HepG2 (cell line): Measurements from ENCODE around the gene SERPINE2. TPM values are rescaled to one million over a fixed set of nuclear protein-coding genes. Genes with fewer than 3 reads are reported as not detected.

Experiments
- ATAC-seq: fragments of 200-7000 bp; cut with Tn5 transposase; 3 replicates; pipeline ENCODE4 v1.9.1; 2020; ENCODE audit warnings: mild to moderate bottlenecking, moderate library complexity
- BruUV-seq: library from RNA; stranded (reverse); fragments of 400-500 nt; replicated peaks from 2 replicates; lab custom pipeline; 2021; lab: Mats Ljungman, UMichigan
- CTCF ChIA-PET: fragments of 300-600 bp; formaldehyde crosslinking; extraction: SDS; loops from one replicate; lab custom pipeline; 2021; ENCODE audit warnings: low total read pairs, inconsistent platforms, low intra/inter-chr PET ratio; lab: Yijun Ruan, JAX
- POLR2A ChIA-PET: fragments of 350-600 bp; sonication (Branson Sonifier 250); formaldehyde crosslinking; loops from one replicate; lab custom pipeline; 2020; ENCODE audit warnings: antibody characterized with exemption, inconsistent platforms; lab: Yijun Ruan, JAX
- DNase-seq: peaks from one replicate; pipeline ENCODE4 v3.0.0-alpha.2; 2015; ENCODE audit warnings: low spot score
- FAIRE-seq: peaks from 3 replicates; lab custom pipeline; 2011; peaks lifted over from hg19 to GRCh38; lab: Jason Lieb, UNC
- H2AFZ ChIP-seq: one replicate; pipeline ENCODE4 v1.6.1; 2011; ENCODE audit warnings: low read length, inconsistent platforms
- H3K27ac ChIP-seq: fragments of 300-600 bp; 3 replicates; pipeline ENCODE4 v1.8.0; 2011; ENCODE audit warnings: mixed run types, mild to moderate bottlenecking, mixed read lengths, low read length, inconsistent platforms; ENCODE audit not compliant: insufficient read depth; ENCODE audit errors: extremely low read length
- H3K27me3 ChIP-seq, 2 experiments: fragments of 200-600 bp in 1 of 2; 2 replicates in 1 of 2; 3 replicates in 1 of 2; pipeline versions ENCODE4 v1.6.0 to v1.8.0; 2011; ENCODE audit warnings: low read length in 2 of 2, mild to moderate bottlenecking in 2 of 2, moderate library complexity in 2 of 2, inconsistent platforms in 1 of 2; ENCODE audit not compliant: insufficient read depth in 2 of 2, control insufficient read depth in 1 of 2
- H3K36me3 ChIP-seq, 2 experiments: fragments of 200-600 bp in 1 of 2; replicated peaks in 1 of 2; 2 replicates in 1 of 2; 3 replicates in 1 of 2; pipeline versions ENCODE4 v1.5.1 to v1.8.0; 2011; ENCODE audit warnings: low read length in 2 of 2, inconsistent platforms in 1 of 2; ENCODE audit not compliant: insufficient read depth in 2 of 2, control insufficient read depth in 1 of 2
- H3K4me1 ChIP-seq: 2 replicates; pipeline ENCODE4 v1.5.1; 2012; ENCODE audit warnings: low read length, inconsistent platforms; ENCODE audit not compliant: insufficient read depth
- H3K4me2 ChIP-seq: 2 replicates; pipeline ENCODE4 v1.6.0; 2011; ENCODE audit warnings: low read depth, low read length, inconsistent platforms
- H3K4me3 ChIP-seq, 3 experiments: fragments of 200-600 bp in 1 of 3; sonication (generic), shearing (Covaris generic) in 1 of 3; replicated peaks in 1 of 3; 2 replicates each; pipeline ENCODE4 v1.5.1; 2011 to 2016; ENCODE audit warnings: low read length in 3 of 3, inconsistent platforms in 2 of 3, low read depth in 2 of 3, mild to moderate bottlenecking in 2 of 3, control low read depth in 1 of 3, mixed read lengths in 1 of 3; ENCODE audit not compliant: insufficient read depth in 1 of 3
- H3K79me2 ChIP-seq: one replicate; pipeline ENCODE4 v1.6.1; 2011; ENCODE audit warnings: low read length, inconsistent platforms; ENCODE audit not compliant: insufficient read depth
- H3K9ac ChIP-seq: 2 replicates; pipeline ENCODE4 v1.6.0; 2011; ENCODE audit warnings: mild to moderate bottlenecking, low read depth, low read length, inconsistent platforms; ENCODE audit not compliant: insufficient read depth
- H3K9me3 ChIP-seq: 2 replicates; pipeline ENCODE4 v1.5.1; 2012; ENCODE audit warnings: mild to moderate bottlenecking, low read length
- H4K20me1 ChIP-seq: 2 replicates; pipeline ENCODE4 v1.6.0; 2011; ENCODE audit warnings: inconsistent platforms, mild to moderate bottlenecking, low read length, moderate library complexity; ENCODE audit not compliant: insufficient read depth
- ARNT2 ChIP-seq: sonication (generic); formaldehyde crosslinking; IDR thresholded peaks from 2 replicates; pipeline ENCODE4 v1.8.0; 2022; ENCODE audit warnings: mild to moderate bottlenecking, low read depth, missing genetic modification reagents, moderate library complexity
- CHCHD3 ChIP-seq: sonication (generic); formaldehyde crosslinking; IDR thresholded peaks from 2 replicates; pipeline ENCODE4 v1.8.0; 2022; ENCODE audit warnings: mild to moderate bottlenecking, missing genetic modification reagents, moderate library complexity
- DNMT1 ChIP-seq: sonication (generic); formaldehyde crosslinking; IDR thresholded peaks from 2 replicates; pipeline ENCODE4 v1.5.1; 2020; ENCODE audit warnings: mild to moderate bottlenecking, missing genetic modification reagents
- ELF4 ChIP-seq: sonication (generic); formaldehyde crosslinking; IDR thresholded peaks from 2 replicates; pipeline ENCODE4 v1.5.0; 2020; ENCODE audit warnings: missing genetic modification reagents, mild to moderate bottlenecking, moderate library complexity, borderline replicate concordance
- ESRRA ChIP-seq: sonication (generic); formaldehyde crosslinking; IDR thresholded peaks from 2 replicates; pipeline ENCODE4 v1.5.1; 2020; ENCODE audit warnings: mild to moderate bottlenecking, low read depth, missing genetic modification reagents
- NCOR1 ChIP-seq: fragments of 200-600 bp; sonication (generic); IDR thresholded peaks from 2 replicates; pipeline ENCODE4 v1.7.0; 2017; ENCODE audit warnings: antibody characterized with exemption, low read length, borderline replicate concordance
- NFKB2 ChIP-seq: sonication (generic); formaldehyde crosslinking; IDR thresholded peaks from 2 replicates; pipeline ENCODE4 v1.4.0; 2020; ENCODE audit warnings: missing genetic modification reagents, borderline replicate concordance
- PHF5A ChIP-seq: IDR thresholded peaks from one replicate; pipeline ENCODE4 v1.6.1; 2018; ENCODE audit warnings: low read depth, missing genetic modification reagents; ENCODE audit not compliant: unreplicated experiment
- PLRG1 ChIP-seq: fragments of 450-650 bp; conservative IDR thresholded peaks from 2 replicates; pipeline ENCODE4 v1.6.1; 2016
- PPARG ChIP-seq: conservative IDR thresholded peaks from 2 replicates; pipeline ENCODE4 v1.6.1; 2016; ENCODE audit warnings: missing biosample characterization, missing genetic modification reagents
- RFX1 ChIP-seq: fragments of 450-650 bp; IDR thresholded peaks from 2 replicates; pipeline ENCODE4 v1.6.1; 2017
- SATB2 ChIP-seq: sonication (generic); formaldehyde crosslinking; IDR thresholded peaks from 2 replicates; pipeline ENCODE4 v1.5.0; 2020; ENCODE audit warnings: missing genetic modification reagents
- SMARCE1 ChIP-seq: fragments of 450-650 bp; IDR thresholded peaks from 2 replicates; pipeline ENCODE4 v1.6.1; 2017; ENCODE audit warnings: borderline replicate concordance
- ZKSCAN8 ChIP-seq: IDR thresholded peaks from 2 replicates; pipeline ENCODE4 v1.6.1; 2016; ENCODE audit warnings: borderline replicate concordance, missing genetic modification reagents, missing compliant biosample characterization
- ZNF256 ChIP-seq: sonication (generic); formaldehyde crosslinking; conservative IDR thresholded peaks from 2 replicates; pipeline ENCODE4 v1.4.0; 2020; ENCODE audit warnings: missing genetic modification reagents
- ZNF282 ChIP-seq: fragments of 450-650 bp; IDR thresholded peaks from 2 replicates; pipeline ENCODE4 v1.6.1; 2018; ENCODE audit not compliant: partially characterized antibody
- ZNF382 ChIP-seq: sonication (generic); formaldehyde crosslinking; IDR thresholded peaks from 2 replicates; pipeline ENCODE4 v1.5.0; 2020; ENCODE audit warnings: missing genetic modification reagents, mild to moderate bottlenecking, borderline replicate concordance
- ZNF446 ChIP-seq: sonication (generic); formaldehyde crosslinking; IDR thresholded peaks from 2 replicates; pipeline ENCODE4 v1.5.0; 2020; ENCODE audit warnings: mild to moderate bottlenecking, missing genetic modification reagents
- ZNF670 ChIP-seq: sonication (generic); formaldehyde crosslinking; IDR thresholded peaks from 2 replicates; pipeline ENCODE4 v1.8.0; 2022; ENCODE audit warnings: mild to moderate bottlenecking, missing genetic modification reagents, borderline replicate concordance
- WGBS: methylation state at CpG from one replicate; pipeline ENCODE4 v1.1.6; 2017; ENCODE audit warnings: low lambda C conversion rate; 5-methylcytosine and 5-hydroxymethylcytosine counted together
- in situ Hi-C: cut with HindIII; loops from 2 replicates; pipeline ENCODE4 v1.10.0; 2017; ENCODE audit warnings: low pct_unique_long_range_greater_than_20kb; ENCODE audit not compliant: extremely low pct_ligation_motif_present
- intact Hi-C: fragments of 100-400 bp; cut with micrococcal nuclease; formaldehyde crosslinking; loops from one replicate; pipeline ENCODE4 v1.10.0; 2022; ENCODE audit not compliant: unreplicated experiment
- polyA plus RNA-seq, 8 experiments: library from polyadenylated mRNA; depleted of rRNA in 3 of 8; stranded (reverse) in 7 of 8; unstranded in 1 of 8; fragments of >200 nt; fragmentation: Illumina TruSeq in 4 of 8; extraction: Trizol in 4 of 8; gene quantifications; 2 replicates each; pipeline versions ENCODE4 v1.2.1 to v1.2.3, GENCODE V29; 2011 to 2016; ENCODE audit warnings: low read depth in 4 of 8, missing spikeins in 1 of 8, mixed read lengths in 1 of 8; ENCODE audit not compliant: insufficient read depth in 1 of 8
- total RNA-seq, 5 experiments: library from RNA; depleted of rRNA; stranded (reverse); fragments of >200 nt; fragmentation: Illumina TruSeq; extraction: Trizol; gene quantifications; 2 replicates each; pipeline ENCODE4 v1.2.3, GENCODE V29; 2016; ENCODE audit warnings: low read depth in 1 of 5
- TF ChIP-seq, protein P1 (sequence below): sonication (generic); formaldehyde crosslinking; IDR thresholded peaks from 2 replicates; pipeline ENCODE4 v1.5.0; 2020; ENCODE audit warnings: mild to moderate bottlenecking, low read depth, missing genetic modification reagents, borderline replicate concordance
- TF ChIP-seq, protein P2 (sequence below): sonication (generic); formaldehyde crosslinking; IDR thresholded peaks from 2 replicates; pipeline ENCODE4 v1.4.0; 2020; ENCODE audit warnings: mild to moderate bottlenecking, missing genetic modification reagents
- TF ChIP-seq, protein P3 (sequence below): sonication (generic); formaldehyde crosslinking; conservative IDR thresholded peaks from 2 replicates; pipeline ENCODE4 v1.8.0; 2022; ENCODE audit warnings: mild to moderate bottlenecking, moderate library complexity, missing genetic modification reagents

The SERPINE2 gene
- total and polyA plus RNA-seq, 2 of the 13 experiments (the other 11 are each of a cell fraction or from before 2014, with no cell fraction given) = 7.9 to 18.1 TPM

DNA sequence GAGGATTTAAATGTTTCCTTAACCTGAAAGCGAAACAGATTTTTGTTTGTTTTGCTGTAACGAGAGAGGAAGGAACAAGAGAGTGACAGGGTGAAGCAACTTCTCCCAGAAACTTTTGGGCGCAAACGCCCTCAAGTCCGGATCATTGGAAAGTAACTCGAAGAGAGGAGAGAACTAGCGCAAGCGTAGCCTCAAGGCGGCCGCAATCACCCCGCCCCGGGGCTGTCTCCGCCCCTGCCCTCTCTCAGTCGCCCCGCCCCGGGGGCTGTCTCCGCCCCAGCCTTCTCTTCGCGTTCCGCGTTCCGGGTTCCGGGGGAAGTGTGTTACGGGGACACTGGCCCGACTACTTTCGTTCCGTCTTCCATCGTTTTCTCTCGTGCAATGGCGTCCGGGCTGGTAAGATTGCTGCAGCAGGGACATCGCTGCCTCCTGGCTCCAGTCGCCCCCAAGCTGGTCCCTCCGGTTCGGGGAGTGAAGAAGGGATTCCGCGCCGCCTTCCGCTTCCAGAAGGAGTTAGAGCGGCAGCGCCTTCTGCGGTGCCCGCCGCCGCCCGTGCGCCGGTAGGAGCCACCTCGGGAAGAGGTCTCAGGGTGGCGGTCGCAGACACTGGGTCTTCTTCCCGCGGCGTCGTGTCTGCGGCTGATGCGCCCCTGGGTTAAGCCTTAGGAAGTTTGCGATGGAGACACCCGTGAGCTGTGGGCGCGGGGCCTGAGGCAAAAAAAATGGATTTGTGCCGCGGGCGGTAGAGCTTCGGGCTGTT lies 81.8 kb downstream of the SERPINE2 start, which contains the start of gene MRPL44:
MRPL44 (plus strand) TSS at position 372 of the 760 bp plus-strand sequence; CDS start at position 382, 10 bp downstream.
- peaks cover 18% of the 10 kb centered on the region for H4K20me1 ChIP-seq
- no TSS peak for BruUV-seq
- H3K27me3 ChIP-seq = no peaks in the 10 kb centered on the region; a peak in 1 of 5 replicates
- DNase-seq = peak; percentile 88
- peak; percentile 77 for FAIRE-seq
- in situ Hi-C loops (loop anchor here (5.0 kb wide), 1 partner anchor 50 kb away; no protein-coding TSS in a partner anchor), intact Hi-C loops (loop anchor here (1.0 to 2.0 kb wide), 3 partner anchors 26 to 55 kb away; no protein-coding TSS in a partner anchor)
- ChIA-PET CTCF (no interaction called here), POLR2A (interaction anchor here (0.5 to 5.0 kb wide), 6 partner anchors 13 to 425 kb away, joined by 3 to 33 read pairs (median 4); partner anchors contain the start of gene WDFY1)
- ATAC-seq = peak; percentile 100
- H3K9me3 ChIP-seq = no peaks in the 10 kb centered on the region
- peaks cover 58% of the 10 kb centered on the region for H3K4me1 ChIP-seq
- WGBS = 1% methylated on average over 57 of the region's 65 CpGs
- peaks cover 51% of the 10 kb centered on the region for H3K79me2 ChIP-seq
- peak within 1 kb of the TSS; percentile 80 to 97 (median 86) for H3K4me3 ChIP-seq
- peak within 1 kb of the TSS; percentile 76 for H3K27ac ChIP-seq
- H3K9ac ChIP-seq = peak within 1 kb of the TSS; percentile 89
- H2AFZ ChIP-seq = peak within 1 kb of the TSS; percentile 73
- H3K4me2 ChIP-seq = peak within 1 kb of the TSS; percentile 77
- H3K36me3 ChIP-seq = peaks cover 7 to 25% of the 10 kb centered on the region in 2 experiments
- TF ChIP-seq ESRRA (CRISPR knock-in tag) (peak; percentile 92), PPARG (CRISPR knock-in tag) (peak; percentile 80), ZNF256 (CRISPR knock-in tag) (peak; percentile 90), ARNT2 (peak; percentile 93), PLRG1 (no peak), CHCHD3 (CRISPR knock-in tag) (peak; percentile 57; the same call in 1 of the 2 replicates), ZKSCAN8 (CRISPR knock-in tag) (peak; percentile 98), PHF5A (CRISPR knock-in tag) (peak; percentile 99), ZNF382 (no peak), ZNF282 (no peak), ZNF670 (CRISPR knock-in tag) (peak; percentile 100), NFKB2 (CRISPR knock-in tag) (peak; percentile 92; the same call in 1 of the 2 replicates), ZNF446 (CRISPR knock-in tag) (peak; percentile 97), SMARCE1 (no peak), ELF4 (CRISPR knock-in tag) (peak; percentile 98), RFX1 (no peak), NCOR1 (peak; percentile 75; the same call in 1 of the 2 replicates), DNMT1 (CRISPR knock-in tag) (no peak; the same call in none of the 2 replicates), SATB2 (CRISPR knock-in tag) (peak; percentile 63; the same call in 1 of the 2 replicates)
- TF ChIP-seq, protein P1, sequence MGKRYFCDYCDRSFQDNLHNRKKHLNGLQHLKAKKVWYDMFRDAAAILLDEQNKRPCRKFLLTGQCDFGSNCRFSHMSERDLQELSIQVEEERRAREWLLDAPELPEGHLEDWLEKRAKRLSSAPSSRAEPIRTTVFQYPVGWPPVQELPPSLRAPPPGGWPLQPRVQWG (CRISPR knock-in tag) = no peak
- TF ChIP-seq, protein P2, sequence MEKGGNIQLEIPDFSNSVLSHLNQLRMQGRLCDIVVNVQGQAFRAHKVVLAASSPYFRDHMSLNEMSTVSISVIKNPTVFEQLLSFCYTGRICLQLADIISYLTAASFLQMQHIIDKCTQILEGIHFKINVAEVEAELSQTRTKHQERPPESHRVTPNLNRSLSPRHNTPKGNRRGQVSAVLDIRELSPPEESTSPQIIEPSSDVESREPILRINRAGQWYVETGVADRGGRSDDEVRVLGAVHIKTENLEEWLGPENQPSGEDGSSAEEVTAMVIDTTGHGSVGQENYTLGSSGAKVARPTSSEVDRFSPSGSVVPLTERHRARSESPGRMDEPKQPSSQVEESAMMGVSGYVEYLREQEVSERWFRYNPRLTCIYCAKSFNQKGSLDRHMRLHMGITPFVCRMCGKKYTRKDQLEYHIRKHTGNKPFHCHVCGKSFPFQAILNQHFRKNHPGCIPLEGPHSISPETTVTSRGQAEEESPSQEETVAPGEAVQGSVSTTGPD (CRISPR knock-in tag) = no peak
- TF ChIP-seq, protein P3, sequence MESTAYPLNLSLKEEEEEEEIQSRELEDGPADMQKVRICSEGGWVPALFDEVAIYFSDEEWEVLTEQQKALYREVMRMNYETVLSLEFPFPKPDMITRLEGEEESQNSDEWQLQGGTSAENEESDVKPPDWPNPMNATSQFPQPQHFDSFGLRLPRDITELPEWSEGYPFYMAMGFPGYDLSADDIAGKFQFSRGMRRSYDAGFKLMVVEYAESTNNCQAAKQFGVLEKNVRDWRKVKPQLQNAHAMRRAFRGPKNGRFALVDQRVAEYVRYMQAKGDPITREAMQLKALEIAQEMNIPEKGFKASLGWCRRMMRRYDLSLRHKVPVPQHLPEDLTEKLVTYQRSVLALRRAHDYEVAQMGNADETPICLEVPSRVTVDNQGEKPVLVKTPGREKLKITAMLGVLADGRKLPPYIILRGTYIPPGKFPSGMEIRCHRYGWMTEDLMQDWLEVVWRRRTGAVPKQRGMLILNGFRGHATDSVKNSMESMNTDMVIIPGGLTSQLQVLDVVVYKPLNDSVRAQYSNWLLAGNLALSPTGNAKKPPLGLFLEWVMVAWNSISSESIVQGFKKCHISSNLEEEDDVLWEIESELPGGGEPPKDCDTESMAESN (CRISPR knock-in tag) = peak; percentile 99
